ENCODE results near the gene PRKAR2B. TPM values are rescaled to one million over a fixed set of nuclear protein-coding genes. Genes with fewer than 3 reads are reported as not detected.

Gene PRKAR2B
- total and polyA plus RNA-seq, 2 experiments from 2014 or later, result 48.8 to 50.6 TPM

- no peak for ATAC-seq
- no peak for TF ChIP-seq STAT1 (IDR thresholded peaks at IDR 0.05; ENCODE audit: unreplicated experiment)
- TF ChIP-seq EZH2phosphoT487 (IDR thresholded peaks at IDR 0.05; ENCODE audit: unreplicated experiment), result no peak
- TF ChIP-seq ETS1 (IDR thresholded peaks at IDR 0.05), result no peak
- TF ChIP-seq POLR2AphosphoS5 (IDR thresholded peaks at IDR 0.05; ENCODE audit: low read depth), result no peak
- no peak for TF ChIP-seq JUNB (IDR thresholded peaks at IDR 0.05; ENCODE audit: unreplicated experiment)
- no peak for TF ChIP-seq CREB1 (CRISPR knock-in tag; IDR thresholded peaks at IDR 0.05; ENCODE audit: low read depth)
- TF ChIP-seq EZH2 (IDR thresholded peaks at IDR 0.05; ENCODE audit: low read depth, unreplicated experiment), result no peak
- no peak for TF ChIP-seq CTCF (conservative IDR thresholded peaks at IDR 0.05; ENCODE audit: low read depth in 2 of 2)
- no peak for TF ChIP-seq NANOG (IDR thresholded peaks at IDR 0.05; ENCODE audit: borderline replicate concordance)
- no peak for TF ChIP-seq ZNF462 (CRISPR knock-in tag; IDR thresholded peaks at IDR 0.05)
- no peak for TF ChIP-seq ZNF331 (CRISPR knock-in tag; IDR thresholded peaks at IDR 0.05; ENCODE audit: low read depth)
- TF ChIP-seq ZNF114 (CRISPR knock-in tag; IDR thresholded peaks at IDR 0.05), result no peak
- TF ChIP-seq REST (IDR thresholded peaks at IDR 0.05; ENCODE audit: unreplicated experiment), result no peak
- H3K36me3 ChIP-seq (ENCODE audit: insufficient read depth), result no peaks in the 10 kb centered on the region
- H3K27me3 ChIP-seq (ENCODE audit: insufficient read depth), result no peaks in the 10 kb centered on the region
- H3K9me2 ChIP-seq (ENCODE audit: insufficient read depth), result peaks cover 12% of the 10 kb centered on the region
- no peak overlapping the region for H3K4me3 ChIP-seq
- H3K4me1 Mint-ChIP-seq, result peaks cover 19% of the 10 kb centered on the region
- no peak overlapping the region for H3K27ac Mint-ChIP-seq
- no peak for DNase-seq (ENCODE audit: low spot score)
- H4K20me1 ChIP-seq (replicated peaks; ENCODE audit: insufficient read depth), result no peaks in the 10 kb centered on the region; the same call in 1 of the 2 replicates
- peaks cover 15% of the 10 kb centered on the region for H3K4me1 ChIP-seq (ENCODE audit: insufficient read depth)
- H3K27me3 Mint-ChIP-seq (ENCODE audit: insufficient read depth, low read depth, poor library complexity), result peaks cover 3% of the 10 kb centered on the region
- H3K27ac ChIP-seq (ENCODE audit: low read depth), result no peak overlapping the region
- H3K4me2 ChIP-seq, result no peak overlapping the region
- no peak overlapping the region for H2AFZ ChIP-seq
- peaks cover 2% of the 10 kb centered on the region; the same call in 1 of the 3 replicates for H3K36me3 Mint-ChIP-seq (ENCODE audit: low read depth)
- H3K4me3 Mint-ChIP-seq, result no peak overlapping the region
- H3K79me2 ChIP-seq (replicated peaks; ENCODE audit: insufficient read depth), result no peaks in the 10 kb centered on the region
- H3K9me3 Mint-ChIP-seq, result 0 out of 3 replicates have a peak, but pooled peaks cover 3% of the 10 kb centered on the region
- H3F3A ChIP-seq (replicated peaks; ENCODE audit: low read depth), result no peaks in the 10 kb centered on the region
Measured at GRCh38 chr7:107021600-107021999, 22.9 kb upstream of the PRKAR2B start.

All from GM23338 (cell line).